NT2/D1 (cell line): ENCODE results near the gene GARNL3.

Experiments used
- YY1 ChIP-seq: IDR thresholded peaks from 2 replicates; pipeline ENCODE4 v1.6.1; 2011; ENCODE audit not compliant: insufficient read length, insufficient read depth
- ZNF274 ChIP-seq: IDR thresholded peaks from 2 replicates; pipeline ENCODE4 v1.6.1; 2011; ENCODE audit warnings: mild to moderate bottlenecking, low read depth, low read length

- TF ChIP-seq ZNF274 (no peak), YY1 (no peak)
Observed at GRCh38 chr9:127361561-127361960, 97.0 kb downstream of the GARNL3 start.
